K562 (cell line): ENCODE data around the gene SLC39A11. TPM values are rescaled to one million over a fixed set of nuclear protein-coding genes. Genes with fewer than 3 reads are reported as not detected.

Experiments used
- CAMTA2 ChIP-seq: fragments of 250-450 bp; sonication (Bioruptor Pico); conservative IDR thresholded peaks from 2 replicates; pipeline ENCODE4 v1.5.1; 2022
- CC2D1A ChIP-seq: fragments of 450-650 bp; IDR thresholded peaks from 2 replicates; pipeline ENCODE4 v1.6.1; 2017; ENCODE audit warnings: mild to moderate bottlenecking
- CSDE1 ChIP-seq, 2 experiments: fragments of 450-650 bp; IDR thresholded peaks; 2 replicates each; pipeline ENCODE4 v1.6.1; 2016; ENCODE audit warnings: mild to moderate bottlenecking in 1 of 2
- CTBP1 ChIP-seq: fragments of 450-650 bp; IDR thresholded peaks from 2 replicates; pipeline ENCODE4 v1.6.1; 2016; ENCODE audit warnings: borderline replicate concordance
- EHMT2 ChIP-seq: fragments of 450-650 bp; IDR thresholded peaks from 2 replicates; pipeline ENCODE4 v1.6.1; 2018; ENCODE audit warnings: antibody characterized with exemption
- ETV1 ChIP-seq: fragments of 450-650 bp; conservative IDR thresholded peaks from 2 replicates; pipeline ENCODE4 v1.6.1; 2016; ENCODE audit warnings: missing genetic modification characterization, control low read depth, low read depth, missing compliant biosample characterization
- ETV5 ChIP-seq: sonication (generic); formaldehyde crosslinking; IDR thresholded peaks from 2 replicates; pipeline ENCODE4 v1.4.0; 2020; ENCODE audit warnings: low read depth, mild to moderate bottlenecking, missing genetic modification reagents
- HIVEP1 ChIP-seq: fragments of 250-450 bp; sonication (Bioruptor Pico); IDR thresholded peaks from 2 replicates; pipeline ENCODE4 v1.4.0; 2020; ENCODE audit warnings: mild to moderate bottlenecking
- KDM1A ChIP-seq, 2 experiments: fragments of 450-650 bp; IDR thresholded peaks; 2 replicates each; pipeline ENCODE4 v1.6.1; 2016; ENCODE audit warnings: mild to moderate bottlenecking in 2 of 2
- KLF6 ChIP-seq: fragments of 250-450 bp; sonication (Bioruptor Pico); IDR thresholded peaks from 2 replicates; pipeline ENCODE4 v1.4.0; 2020; ENCODE audit warnings: mild to moderate bottlenecking, moderate library complexity, borderline replicate concordance
- PHB2 ChIP-seq: fragments of 450-650 bp; IDR thresholded peaks from 2 replicates; pipeline ENCODE4 v1.6.1; 2017; ENCODE audit warnings: low read depth
- RNF2 ChIP-seq: sonication (generic); IDR thresholded peaks from 2 replicates; pipeline ENCODE4 v1.6.1; 2016
- SMAD4 ChIP-seq: fragments of 250-450 bp; sonication (Bioruptor Pico); conservative IDR thresholded peaks from 2 replicates; pipeline ENCODE4 v1.8.0; 2021; ENCODE audit warnings: inconsistent platforms, mild to moderate bottlenecking, moderate library complexity
- SREBF2 ChIP-seq: sonication (generic); formaldehyde crosslinking; IDR thresholded peaks from 2 replicates; pipeline ENCODE4 v1.4.0; 2020; ENCODE audit warnings: mild to moderate bottlenecking, missing genetic modification reagents
- TAL1 ChIP-seq: fragments of 450-650 bp; IDR thresholded peaks from 2 replicates; pipeline ENCODE4 v1.6.1; 2016; ENCODE audit warnings: mild to moderate bottlenecking
- TEAD4 ChIP-seq, 2 experiments: sonication (generic) in 1 of 2; formaldehyde crosslinking in 1 of 2; IDR thresholded peaks; 2 replicates each; pipeline versions ENCODE4 v1.6.1 to v1.8.0; 2012 to 2022; ENCODE audit warnings: borderline replicate concordance in 1 of 2, inconsistent platforms in 1 of 2, low read length in 1 of 2, mild to moderate bottlenecking in 1 of 2, missing genetic modification reagents in 1 of 2
- TFAP4 ChIP-seq: sonication (generic); formaldehyde crosslinking; IDR thresholded peaks from 2 replicates; pipeline ENCODE4 v1.8.0; 2022; ENCODE audit warnings: missing genetic modification reagents, mild to moderate bottlenecking, moderate library complexity, borderline replicate concordance
- UBTF ChIP-seq, 2 experiments: IDR thresholded peaks; 2 replicates each; pipeline ENCODE4 v1.6.1; 2012; ENCODE audit warnings: improper control_type of control experiment in 2 of 2, low read depth in 2 of 2, low read length in 2 of 2, borderline replicate concordance in 1 of 2
- ZMIZ1 ChIP-seq, 2 experiments: fragments of 150-350 bp in 1 of 2; IDR thresholded peaks; 2 replicates each; pipeline ENCODE4 v1.6.1; 2012 to 2016; ENCODE audit warnings: low read depth in 2 of 2, low read length in 2 of 2, mild to moderate bottlenecking in 1 of 2, moderate library complexity in 1 of 2
- ZNF134 ChIP-seq: fragments of 250-450 bp; sonication (Bioruptor Pico); conservative IDR thresholded peaks from 2 replicates; pipeline ENCODE4 v1.4.0; 2020
- ZNF449 ChIP-seq: fragments of 250-450 bp; sonication (Bioruptor Pico); IDR thresholded peaks from 2 replicates; pipeline ENCODE4 v1.8.0; 2022; ENCODE audit warnings: moderate library complexity, mild to moderate bottlenecking, inconsistent platforms
- polyA plus RNA-seq, 8 experiments: library from polyadenylated mRNA; depleted of rRNA in 4 of 8; stranded (reverse) in 5 of 8; unstranded in 3 of 8; fragments of >200 nt; fragmentation: Nextera tagmentation in 2 of 8; fragmentation: Illumina TruSeq in 1 of 8; extraction: Ambion mirVana in 2 of 8; extraction: Trizol in 1 of 8; gene quantifications; 2 replicates each; pipeline versions ENCODE4 v1.2.1 to v1.2.3, GENCODE V29; 2011 to 2014; ENCODE audit warnings: inconsistent platforms in 1 of 8, missing spikeins in 1 of 8
- total RNA-seq, 7 experiments: library from RNA; depleted of rRNA in 6 of 7; stranded (reverse); fragments of >200 nt in 6 of 7; fragmentation: Illumina TruSeq in 2 of 7; extraction: Trizol in 2 of 7; gene quantifications; 2 replicates each; pipeline versions ENCODE4 v1.2.1 to v1.2.3, GENCODE V29; 2011 to 2021; ENCODE audit warnings: low replicate concordance in 1 of 7

SLC39A11 gene
- total and polyA plus RNA-seq, 9 of the 15 experiments (the other 6 are each of a cell fraction or from before 2014, with no cell fraction given): 10.5 to 26.4 (median 13.4) TPM

GRCh38 chr17:73011016-73011486 lies 81.4 kb downstream of the SLC39A11 start (continued):
- peak; percentile 18; the same call in 1 of the 2 replicates for TF ChIP-seq ZNF449 (CRISPR knock-in tag)
- no peak for TF ChIP-seq SREBF2 (CRISPR knock-in tag)
- 0 out of 2 replicates have a peak, but pooled peaks have one; percentile 5 for TF ChIP-seq PHB2
- peak; percentile 44; the same call in 1 of the 2 replicates for TF ChIP-seq CC2D1A
- peak; percentile 99 for TF ChIP-seq ETV5 (CRISPR knock-in tag)
- TF ChIP-seq KLF6 (CRISPR knock-in tag): 0 out of 2 replicates have a peak, but pooled peaks have one; percentile 46
- peak in 1 of 2 experiments; percentile 71; a peak in 1 of 4 replicates for TF ChIP-seq ZMIZ1 (IDR thresholded peaks at IDR 0.05; ENCODE audit: low read depth in 2 of 2, low read length in 2 of 2)
- TF ChIP-seq CAMTA2 (CRISPR knock-in tag): no peak
- TF ChIP-seq EHMT2: peak; percentile 48; the same call in 1 of the 2 replicates
- peak; percentile 96 for TF ChIP-seq RNF2
- peak; percentile 99 for TF ChIP-seq ETV1 (tag)
- peak; percentile 94 for TF ChIP-seq SMAD4
- no peak for TF ChIP-seq ZNF134 (CRISPR knock-in tag)
- TF ChIP-seq KDM1A (IDR thresholded peaks at IDR 0.05): peak; percentile 21 to 52; a peak in 2 of 4 replicates
- TF ChIP-seq HIVEP1 (CRISPR knock-in tag): peak; percentile 56; the same call in 1 of the 2 replicates
- no peak for TF ChIP-seq CSDE1 (IDR thresholded peaks at IDR 0.05)
- peak; percentile 71 for TF ChIP-seq TAL1
- TF ChIP-seq TEAD4 (IDR thresholded peaks at IDR 0.05; ENCODE audit: low read length): peak; percentile 47; the same call in 1 of the 2 replicates
- no peak for TF ChIP-seq TEAD4 (CRISPR knock-in tag; IDR thresholded peaks at IDR 0.05; ENCODE audit: borderline replicate concordance)
- peak in 1 of 2 experiments; percentile 47; a peak in 1 of 4 replicates for TF ChIP-seq UBTF (IDR thresholded peaks at IDR 0.05; ENCODE audit: borderline replicate concordance in 1 of 2, low read depth in 2 of 2, low read length in 2 of 2)
- peak; percentile 47; the same call in 1 of the 2 replicates for TF ChIP-seq TFAP4 (CRISPR knock-in tag)
- peak; percentile 85 for TF ChIP-seq CTBP1
